ENCODE data around the gene LINGO3. TPM values are rescaled to one million over a fixed set of nuclear protein-coding genes. Genes with fewer than 3 reads are reported as not detected.

The LINGO3 gene
- total RNA-seq, 1 donor from 2014 or later, result 0.23 TPM

GRCh38 chr19:2269244-2270156 is 38.5 kb downstream of the LINGO3 start:
- intact Hi-C loops (cut with micrococcal nuclease), result loop anchor here (1.0 to 10.0 kb wide), 5 partner anchors 33 to 345 kb away; partner anchors contain the start of genes AP3D1, IZUMO4, MOB3A and PLEKHJ1

GRCh38 chr19:2268861-2269243 is 39.1 kb downstream of the LINGO3 start:
- intact Hi-C loops (cut with micrococcal nuclease), result loop anchor here (1.0 kb wide), 1 partner anchor 33 kb away; the partner anchor contains the start of genes PLEKHJ1 and SF3A2

GRCh38 chr19:2268480-2268830 is 39.5 kb downstream of the LINGO3 start:
- intact Hi-C loops (cut with micrococcal nuclease), result no loop called here

- intact Hi-C loops (cut with micrococcal nuclease), result no loop called here
These were observed 41.6 kb downstream of the LINGO3 start for GRCh38 chr19:2266183-2266993.

GRCh38 chr19:2261438-2262172 is 46.3 kb downstream of the LINGO3 start:
- intact Hi-C loops (cut with micrococcal nuclease), result no loop called here

GRCh38 chr19:2260341-2260805 is 47.6 kb downstream of the LINGO3 start:
- intact Hi-C loops (cut with micrococcal nuclease), result no loop called here

GRCh38 chr19:2259336-2259735 is 48.6 kb downstream of the LINGO3 start:
- intact Hi-C loops (cut with micrococcal nuclease), result no loop called here

Other genes starting within 250 kb of the LINGO3 start
- 228 and 239 TPM in 2 replicates for gene MOB3A, start 211.8 kb downstream of the LINGO3 start, total RNA-seq
- gene IZUMO4, start 211.2 kb downstream of the LINGO3 start, total RNA-seq, result 7.3 and 8.9 TPM in 2 replicates
- 104 and 113 TPM in 2 replicates for gene AP3D1, start 156.6 kb downstream of the LINGO3 start, total RNA-seq
- 67.1 and 72.3 TPM in 2 replicates for gene DOT1L, start 144.2 kb downstream of the LINGO3 start, total RNA-seq
- 72.5 and 74.4 TPM in 2 replicates for gene PLEKHJ1, start 71.8 kb downstream of the LINGO3 start, total RNA-seq
- gene SF3A2, start 71.3 kb downstream of the LINGO3 start, total RNA-seq, result 135 and 147 TPM in 2 replicates
- gene AMH, start 58.8 kb downstream of the LINGO3 start, total RNA-seq, result 5.9 and 6.2 TPM in 2 replicates
- gene JSRP1, start 51.7 kb downstream of the LINGO3 start, total RNA-seq, result 0.16 and 0.45 TPM in 2 replicates
- 0.82 and 0.84 TPM in 2 replicates for gene PEAK3, start 26.0 kb downstream of the LINGO3 start, total RNA-seq
- gene LSM7, start 20.4 kb upstream of the LINGO3 start, total RNA-seq, result 148 and 150 TPM in 2 replicates
- gene SPPL2B, start 20.5 kb upstream of the LINGO3 start, total RNA-seq, result 76.4 and 78.1 TPM in 2 replicates
- gene TMPRSS9, start 52.1 kb upstream of the LINGO3 start, total RNA-seq, result not detected in 2 replicates
- gene TIMM13, start 119.4 kb upstream of the LINGO3 start, total RNA-seq, result 79.3 and 81.5 TPM in 2 replicates
- 102 and 107 TPM in 2 replicates for gene LMNB2, start 148.8 kb upstream of the LINGO3 start, total RNA-seq
- gene GADD45B, start 168.0 kb upstream of the LINGO3 start, total RNA-seq, result 38.8 and 40.1 TPM in 2 replicates

Measured in T-helper 2 cell treated with Interferon-gamma antibody and Interleukin-4, amounts not matched to agents 100 ng/mL and 5 ng/mL, for 36 hours (primary cell).